SHP77 (cell line): ENCODE results near the gene MTMR12.
"Not testable (repeated sequence)": the region's sequence is repeated elsewhere in the genome, so short reads cannot be mapped to it uniquely, and the experiment has no call there.

Source experiments
- DNase-seq, 2 experiments: peaks; one replicate each; lab custom pipeline; 2025; lab: John Stamatoyannopoulos, UW

Gene MTMR12

GRCh38 chr5:32323741-32324140, 11.0 kb upstream of the MTMR12 start:
- DNase-seq: no peak

- no peak for DNase-seq
Measured at GRCh38 chr5:32322882-32323281, 10.1 kb upstream of the MTMR12 start.

- not testable (repeated sequence) for DNase-seq
Measured at GRCh38 chr5:32321787-32322186, 9.0 kb upstream of the MTMR12 start.

- DNase-seq: no peak
Measured at GRCh38 chr5:32320576-32320975, 7.8 kb upstream of the MTMR12 start.

GRCh38 chr5:32319926-32320543, 7.3 kb upstream of the MTMR12 start:
- no peak for DNase-seq

GRCh38 chr5:32319392-32319791, 6.7 kb upstream of the MTMR12 start:
- peak in 1 of 2 experiments; percentile 50 for DNase-seq

- no peak for DNase-seq
Measured at GRCh38 chr5:32317041-32317440, 4.3 kb upstream of the MTMR12 start.

- DNase-seq: no peak
Measured at GRCh38 chr5:32315221-32316014, 2.7 kb upstream of the MTMR12 start.

GRCh38 chr5:32314658-32315057, 1.9 kb upstream of the MTMR12 start:
- DNase-seq: no peak

GRCh38 chr5:32314152-32314488, 1.4 kb upstream of the MTMR12 start:
- not testable (repeated sequence) for DNase-seq

- peak; percentile 52 to 68 for DNase-seq
Measured at GRCh38 chr5:32312197-32312594, 543 bp downstream of the MTMR12 start.

- no peak for DNase-seq
Measured at GRCh38 chr5:32311404-32312196, 1.1 kb downstream of the MTMR12 start.

- no peak for DNase-seq
Measured at GRCh38 chr5:32309761-32310160, 3.0 kb downstream of the MTMR12 start.

GRCh38 chr5:32308946-32309345, 3.8 kb downstream of the MTMR12 start:
- DNase-seq: no peak

- DNase-seq: no peak
Measured at GRCh38 chr5:32307769-32308194, 5.0 kb downstream of the MTMR12 start.

- no peak for DNase-seq
Measured at GRCh38 chr5:32304622-32305021, 8.1 kb downstream of the MTMR12 start.

- no peak for DNase-seq
Measured at GRCh38 chr5:32303755-32304120, 9.0 kb downstream of the MTMR12 start.

GRCh38 chr5:32302835-32303754, 9.6 kb downstream of the MTMR12 start:
- DNase-seq: no peak

GRCh38 chr5:32301891-32302290, 10.8 kb downstream of the MTMR12 start:
- DNase-seq: no peak

GRCh38 chr5:32299059-32299677, 13.6 kb downstream of the MTMR12 start:
- DNase-seq: no peak

- no peak for DNase-seq
Measured at GRCh38 chr5:32298059-32298415, 14.7 kb downstream of the MTMR12 start.
